HepG2 (cell line): ENCODE measurements around the gene HYDIN. TPM values are rescaled to one million over a fixed set of nuclear protein-coding genes. Genes with fewer than 3 reads are reported as not detected.
A peak's percentile ranks its signal among the peaks of the same experiment; 100 is the strongest.

Experiments
- ATAC-seq: fragments of 200-7000 bp; cut with Tn5 transposase; 3 replicates; pipeline ENCODE4 v1.9.1; 2020; ENCODE audit warnings: mild to moderate bottlenecking, moderate library complexity
- BruUV-seq: library from RNA; stranded (reverse); fragments of 400-500 nt; replicated peaks from 2 replicates; lab custom pipeline; 2021; lab: Mats Ljungman, UMichigan
- CTCF ChIA-PET: fragments of 300-600 bp; formaldehyde crosslinking; extraction: SDS; loops from one replicate; lab custom pipeline; 2021; ENCODE audit warnings: low total read pairs, inconsistent platforms, low intra/inter-chr PET ratio; lab: Yijun Ruan, JAX
- POLR2A ChIA-PET: fragments of 350-600 bp; sonication (Branson Sonifier 250); formaldehyde crosslinking; loops from one replicate; lab custom pipeline; 2020; ENCODE audit warnings: antibody characterized with exemption, inconsistent platforms; lab: Yijun Ruan, JAX
- DNase-seq: peaks from one replicate; pipeline ENCODE4 v3.0.0-alpha.2; 2015; ENCODE audit warnings: low spot score
- FAIRE-seq: peaks from 3 replicates; lab custom pipeline; 2011; peaks lifted over from hg19 to GRCh38; lab: Jason Lieb, UNC
- H2AFZ ChIP-seq: one replicate; pipeline ENCODE4 v1.6.1; 2011; ENCODE audit warnings: low read length, inconsistent platforms
- H3K27ac ChIP-seq: fragments of 300-600 bp; 3 replicates; pipeline ENCODE4 v1.8.0; 2011; ENCODE audit warnings: mixed run types, mild to moderate bottlenecking, mixed read lengths, low read length, inconsistent platforms; ENCODE audit not compliant: insufficient read depth; ENCODE audit errors: extremely low read length
- H3K27me3 ChIP-seq, 2 experiments: fragments of 200-600 bp in 1 of 2; 2 replicates in 1 of 2; 3 replicates in 1 of 2; pipeline versions ENCODE4 v1.6.0 to v1.8.0; 2011; ENCODE audit warnings: low read length in 2 of 2, mild to moderate bottlenecking in 2 of 2, moderate library complexity in 2 of 2, inconsistent platforms in 1 of 2; ENCODE audit not compliant: insufficient read depth in 2 of 2, control insufficient read depth in 1 of 2
- H3K36me3 ChIP-seq, 2 experiments: fragments of 200-600 bp in 1 of 2; replicated peaks in 1 of 2; 2 replicates in 1 of 2; 3 replicates in 1 of 2; pipeline versions ENCODE4 v1.5.1 to v1.8.0; 2011; ENCODE audit warnings: low read length in 2 of 2, inconsistent platforms in 1 of 2; ENCODE audit not compliant: insufficient read depth in 2 of 2, control insufficient read depth in 1 of 2
- H3K4me1 ChIP-seq: 2 replicates; pipeline ENCODE4 v1.5.1; 2012; ENCODE audit warnings: low read length, inconsistent platforms; ENCODE audit not compliant: insufficient read depth
- H3K4me2 ChIP-seq: 2 replicates; pipeline ENCODE4 v1.6.0; 2011; ENCODE audit warnings: low read depth, low read length, inconsistent platforms
- H3K4me3 ChIP-seq, 3 experiments: fragments of 200-600 bp in 1 of 3; sonication (generic), shearing (Covaris generic) in 1 of 3; replicated peaks in 1 of 3; 2 replicates each; pipeline ENCODE4 v1.5.1; 2011 to 2016; ENCODE audit warnings: low read length in 3 of 3, inconsistent platforms in 2 of 3, low read depth in 2 of 3, mild to moderate bottlenecking in 2 of 3, control low read depth in 1 of 3, mixed read lengths in 1 of 3; ENCODE audit not compliant: insufficient read depth in 1 of 3
- H3K79me2 ChIP-seq: one replicate; pipeline ENCODE4 v1.6.1; 2011; ENCODE audit warnings: low read length, inconsistent platforms; ENCODE audit not compliant: insufficient read depth
- H3K9ac ChIP-seq: 2 replicates; pipeline ENCODE4 v1.6.0; 2011; ENCODE audit warnings: mild to moderate bottlenecking, low read depth, low read length, inconsistent platforms; ENCODE audit not compliant: insufficient read depth
- H3K9me3 ChIP-seq: 2 replicates; pipeline ENCODE4 v1.5.1; 2012; ENCODE audit warnings: mild to moderate bottlenecking, low read length
- H4K20me1 ChIP-seq: 2 replicates; pipeline ENCODE4 v1.6.0; 2011; ENCODE audit warnings: inconsistent platforms, mild to moderate bottlenecking, low read length, moderate library complexity; ENCODE audit not compliant: insufficient read depth
- HDAC2 ChIP-seq: sonication (generic); formaldehyde crosslinking; IDR thresholded peaks from 2 replicates; pipeline ENCODE4 v1.4.0; 2020; ENCODE audit warnings: missing genetic modification reagents
- HOXA5 ChIP-seq: sonication (generic); formaldehyde crosslinking; IDR thresholded peaks from 2 replicates; pipeline ENCODE4 v1.4.0; 2020; ENCODE audit warnings: missing genetic modification reagents
- IRF9 ChIP-seq: sonication (generic); formaldehyde crosslinking; IDR thresholded peaks from 2 replicates; pipeline ENCODE4 v1.8.0; 2022; ENCODE audit warnings: missing genetic modification reagents, mild to moderate bottlenecking, borderline replicate concordance
- NR0B2 ChIP-seq: sonication (generic); formaldehyde crosslinking; IDR thresholded peaks from 2 replicates; pipeline ENCODE4 v1.4.0; 2020; ENCODE audit warnings: mild to moderate bottlenecking, missing genetic modification reagents
- PAXIP1 ChIP-seq: sonication (generic); formaldehyde crosslinking; conservative IDR thresholded peaks from 2 replicates; pipeline ENCODE4 v1.4.0; 2020; ENCODE audit warnings: mild to moderate bottlenecking, missing genetic modification reagents, moderate library complexity
- POLR2G ChIP-seq: fragments of 200-400 bp; formaldehyde crosslinking; IDR thresholded peaks from 2 replicates; pipeline ENCODE4 v1.6.1; 2018; ENCODE audit warnings: mild to moderate bottlenecking, low read depth, low read length, moderate library complexity
- RFXANK ChIP-seq: IDR thresholded peaks from 2 replicates; pipeline ENCODE4 v1.6.1; 2016
- RORA ChIP-seq: sonication (generic); formaldehyde crosslinking; IDR thresholded peaks from 2 replicates; pipeline ENCODE4 v1.5.0; 2020; ENCODE audit warnings: mild to moderate bottlenecking, missing genetic modification reagents, moderate library complexity
- RXRA ChIP-seq: sonication (generic); formaldehyde crosslinking; IDR thresholded peaks from 2 replicates; pipeline ENCODE4 v1.5.1; 2020; ENCODE audit warnings: missing genetic modification reagents
- SALL1 ChIP-seq: sonication (generic); formaldehyde crosslinking; IDR thresholded peaks from 2 replicates; pipeline ENCODE4 v1.8.0; 2022; ENCODE audit warnings: mild to moderate bottlenecking, missing genetic modification reagents
- SMAD3 ChIP-seq: sonication (generic); formaldehyde crosslinking; IDR thresholded peaks from 2 replicates; pipeline ENCODE4 v1.4.0; 2020; ENCODE audit warnings: missing genetic modification reagents
- TBX2 ChIP-seq: sonication (generic); formaldehyde crosslinking; IDR thresholded peaks from 2 replicates; pipeline ENCODE4 v1.5.0; 2020; ENCODE audit warnings: missing genetic modification reagents, mild to moderate bottlenecking, borderline replicate concordance
- TEAD2 ChIP-seq: sonication (generic); formaldehyde crosslinking; IDR thresholded peaks from 2 replicates; pipeline ENCODE4 v1.9.0; 2021; ENCODE audit warnings: missing genetic modification reagents
- TFAP4 ChIP-seq: sonication (generic); IDR thresholded peaks from 2 replicates; pipeline ENCODE4 v1.6.1; 2016; ENCODE audit warnings: low read depth, borderline replicate concordance
- THAP11 ChIP-seq: IDR thresholded peaks from 2 replicates; pipeline ENCODE4 v1.6.1; 2016; ENCODE audit warnings: missing biosample characterization, missing genetic modification reagents
- ZBTB21 ChIP-seq: sonication (generic); formaldehyde crosslinking; IDR thresholded peaks from 2 replicates; pipeline ENCODE4 v1.4.0; 2020; ENCODE audit warnings: missing genetic modification reagents
- ZMYM2 ChIP-seq: sonication (generic); formaldehyde crosslinking; IDR thresholded peaks from 2 replicates; pipeline ENCODE4 v1.8.0; 2022; ENCODE audit warnings: mild to moderate bottlenecking, missing genetic modification reagents
- ZNF335 ChIP-seq: sonication (generic); formaldehyde crosslinking; IDR thresholded peaks from 2 replicates; pipeline ENCODE4 v1.4.0; 2020; ENCODE audit warnings: missing genetic modification reagents
- ZNF350 ChIP-seq: sonication (generic); formaldehyde crosslinking; IDR thresholded peaks from 2 replicates; pipeline ENCODE4 v1.4.0; 2020; ENCODE audit warnings: mild to moderate bottlenecking, low read depth, missing genetic modification reagents, borderline replicate concordance
- ZNF652 ChIP-seq: IDR thresholded peaks from 2 replicates; pipeline ENCODE4 v1.6.1; 2016; ENCODE audit warnings: low read depth, borderline replicate concordance
- ZNF772 ChIP-seq: sonication (generic); formaldehyde crosslinking; IDR thresholded peaks from 2 replicates; pipeline ENCODE4 v1.5.0; 2020; ENCODE audit warnings: mild to moderate bottlenecking, missing genetic modification reagents
- WGBS: methylation state at CpG from one replicate; pipeline ENCODE4 v1.1.6; 2017; ENCODE audit warnings: low lambda C conversion rate; 5-methylcytosine and 5-hydroxymethylcytosine counted together
- in situ Hi-C: cut with HindIII; loops from 2 replicates; pipeline ENCODE4 v1.10.0; 2017; ENCODE audit warnings: low pct_unique_long_range_greater_than_20kb; ENCODE audit not compliant: extremely low pct_ligation_motif_present
- intact Hi-C: fragments of 100-400 bp; cut with micrococcal nuclease; formaldehyde crosslinking; loops from one replicate; pipeline ENCODE4 v1.10.0; 2022; ENCODE audit not compliant: unreplicated experiment
- polyA plus RNA-seq, 8 experiments: library from polyadenylated mRNA; depleted of rRNA in 3 of 8; stranded (reverse) in 7 of 8; unstranded in 1 of 8; fragments of >200 nt; fragmentation: Illumina TruSeq in 4 of 8; extraction: Trizol in 4 of 8; gene quantifications; 2 replicates each; pipeline versions ENCODE4 v1.2.1 to v1.2.3, GENCODE V29; 2011 to 2016; ENCODE audit warnings: low read depth in 4 of 8, missing spikeins in 1 of 8, mixed read lengths in 1 of 8; ENCODE audit not compliant: insufficient read depth in 1 of 8
- total RNA-seq, 5 experiments: library from RNA; depleted of rRNA; stranded (reverse); fragments of >200 nt; fragmentation: Illumina TruSeq; extraction: Trizol; gene quantifications; 2 replicates each; pipeline ENCODE4 v1.2.3, GENCODE V29; 2016; ENCODE audit warnings: low read depth in 1 of 5

The HYDIN gene
- total and polyA plus RNA-seq, 2 of the 13 experiments (the other 11 are each of a cell fraction or from before 2014, with no cell fraction given), result not detected

- H3K9ac ChIP-seq, result no peak overlapping the region
- intact Hi-C loops (no loop called here), in situ Hi-C loops (no loop called here)
- H4K20me1 ChIP-seq, result no peaks in the 10 kb centered on the region
- H3K9me3 ChIP-seq, result no peaks in the 10 kb centered on the region
- ChIA-PET POLR2A (interaction anchor here (0.8 to 1.3 kb wide), 6 partner anchors 9 to 97 kb away, joined by 3 to 5 read pairs (median 4); no protein-coding TSS in a partner anchor), CTCF (no interaction called here)
- DNase-seq (peak; percentile 82), ATAC-seq (peak; percentile 88), FAIRE-seq (peak; percentile 83)
- H3K27me3 ChIP-seq, result no peaks in the 10 kb centered on the region
- H3K4me2 ChIP-seq, result no peak overlapping the region
- no TSS peak for BruUV-seq
- peaks cover 42 to 73% of the 10 kb centered on the region in 2 experiments for H3K36me3 ChIP-seq
- peaks cover 6% of the 10 kb centered on the region; the same call in 1 of the 2 replicates for H3K4me1 ChIP-seq
- no peaks in the 10 kb centered on the region for H3K79me2 ChIP-seq
- H3K4me3 ChIP-seq, result no peak overlapping the region
- no peak overlapping the region for H2AFZ ChIP-seq
- no peak overlapping the region for H3K27ac ChIP-seq
- 78% methylated on average over 8 of the region's 8 CpGs for WGBS
- TF ChIP-seq ZNF772 (CRISPR knock-in tag) (peak; percentile 18; the same call in 1 of the 2 replicates), ZNF652 (CRISPR knock-in tag) (no peak; the same call in 1 of the 2 replicates), POLR2G (peak; percentile 60), THAP11 (CRISPR knock-in tag) (peak; percentile 55; the same call in 1 of the 2 replicates), RORA (CRISPR knock-in tag) (no peak), IRF9 (CRISPR knock-in tag) (no peak), NR0B2 (0 out of 2 replicates have a peak, but pooled peaks have one; percentile 28), ZMYM2 (CRISPR knock-in tag) (0 out of 2 replicates have a peak, but pooled peaks have one; percentile 13), ZNF350 (CRISPR knock-in tag) (peak; percentile 60; the same call in 1 of the 2 replicates), ZNF335 (0 out of 2 replicates have a peak, but pooled peaks have one; percentile 24), PAXIP1 (CRISPR knock-in tag) (peak; percentile 40), ZBTB21 (CRISPR knock-in tag) (peak; percentile 62; the same call in 1 of the 2 replicates), SALL1 (peak; percentile 76), HDAC2 (CRISPR knock-in tag) (peak; percentile 36; the same call in 1 of the 2 replicates), HOXA5 (CRISPR knock-in tag) (peak; percentile 67; the same call in 1 of the 2 replicates), RXRA (CRISPR knock-in tag) (0 out of 2 replicates have a peak, but pooled peaks have one; percentile 29), TFAP4 (peak; percentile 99), TEAD2 (CRISPR knock-in tag) (no peak), RFXANK (no peak), SMAD3 (CRISPR knock-in tag) (peak; percentile 58; the same call in 1 of the 2 replicates), TBX2 (CRISPR knock-in tag) (peak; percentile 17; the same call in 1 of the 2 replicates)
These were observed 451.6 kb downstream of the HYDIN start for GRCh38 chr16:70778901-70779309.
